GM19372 (cell line): ENCODE results near the gene SERPINA9.
"Not testable (repeated sequence)": the region's sequence is repeated elsewhere in the genome, so short reads cannot be mapped to it uniquely, and the experiment has no call there.

Experiments used
- ATAC-seq: cut with Tn5 transposase; IDR thresholded peaks from one replicate; pipeline ENCODE4 v1.9.1; 2021; ENCODE audit warnings: mild to moderate bottlenecking, low read depth, moderate library complexity; ENCODE audit not compliant: unreplicated experiment

SERPINA9 gene

DNA sequence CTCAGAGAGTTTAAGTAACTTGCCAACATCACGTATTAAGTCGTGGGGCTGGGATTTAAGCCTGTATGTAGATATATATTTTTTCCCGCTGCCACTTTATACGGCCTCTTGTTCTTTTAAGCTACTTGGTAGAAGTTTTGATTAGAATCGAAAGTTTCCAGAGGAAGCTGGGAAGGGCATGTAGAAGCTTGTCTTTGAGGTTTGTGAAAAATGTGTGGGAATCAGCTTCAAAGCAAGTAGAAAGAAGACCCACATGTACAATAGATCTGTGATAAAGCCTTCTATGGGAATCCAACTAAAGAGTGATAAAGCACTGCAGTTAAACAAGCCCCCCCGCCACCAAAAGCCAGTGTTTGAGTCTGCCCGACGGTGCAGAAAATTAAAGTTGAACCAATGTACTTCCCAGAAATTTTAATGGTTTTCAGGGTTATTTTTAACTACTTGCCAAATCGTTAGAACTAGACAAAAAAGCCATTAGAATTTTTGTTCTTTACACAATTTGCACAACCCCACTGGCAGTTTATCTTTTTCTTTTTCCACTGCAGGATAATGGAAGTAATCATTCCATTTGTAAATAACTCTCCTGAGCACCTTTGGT lies 48.9 kb downstream of the SERPINA9 start:
- no peak for ATAC-seq

DNA sequence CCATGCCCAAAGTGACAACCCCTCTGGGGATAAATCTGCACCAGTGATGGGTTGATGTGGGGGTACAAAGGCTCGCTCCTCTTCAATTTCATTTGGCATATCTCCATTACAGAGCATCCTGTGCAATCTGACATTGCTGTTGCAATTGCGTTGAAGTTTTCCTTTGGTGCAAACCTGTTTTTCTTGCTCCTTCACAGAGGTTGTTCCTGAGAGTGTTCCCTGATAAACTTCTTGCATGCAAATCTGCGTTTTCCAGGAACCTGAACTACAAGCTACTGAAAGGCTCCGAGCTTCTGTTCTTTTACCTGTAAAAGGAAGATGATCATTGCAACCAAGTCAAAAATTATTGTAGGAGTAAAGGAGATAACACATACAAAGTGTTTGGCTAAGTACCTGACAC lies 49.5 kb downstream of the SERPINA9 start:
- ATAC-seq: no peak

DNA sequence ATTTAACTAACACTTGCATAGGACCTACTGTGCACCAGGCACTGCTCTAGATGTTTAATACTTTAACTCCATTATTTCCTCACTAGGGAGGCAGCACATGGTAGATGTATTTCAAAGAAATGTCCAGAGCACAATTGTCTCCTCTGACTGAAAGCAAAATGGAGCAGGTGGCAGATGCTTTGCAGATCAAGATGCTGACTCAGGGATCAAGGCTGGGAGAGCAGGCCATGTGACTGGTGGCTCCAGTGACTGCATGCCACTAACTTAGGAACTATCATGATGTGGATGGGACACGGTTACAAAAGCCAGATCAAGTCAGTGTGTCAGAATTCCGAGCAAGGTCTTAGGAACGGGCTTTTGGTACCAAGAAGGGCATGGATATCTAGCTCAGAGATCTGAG lies 51.6 kb downstream of the SERPINA9 start:
- ATAC-seq: no peak

DNA sequence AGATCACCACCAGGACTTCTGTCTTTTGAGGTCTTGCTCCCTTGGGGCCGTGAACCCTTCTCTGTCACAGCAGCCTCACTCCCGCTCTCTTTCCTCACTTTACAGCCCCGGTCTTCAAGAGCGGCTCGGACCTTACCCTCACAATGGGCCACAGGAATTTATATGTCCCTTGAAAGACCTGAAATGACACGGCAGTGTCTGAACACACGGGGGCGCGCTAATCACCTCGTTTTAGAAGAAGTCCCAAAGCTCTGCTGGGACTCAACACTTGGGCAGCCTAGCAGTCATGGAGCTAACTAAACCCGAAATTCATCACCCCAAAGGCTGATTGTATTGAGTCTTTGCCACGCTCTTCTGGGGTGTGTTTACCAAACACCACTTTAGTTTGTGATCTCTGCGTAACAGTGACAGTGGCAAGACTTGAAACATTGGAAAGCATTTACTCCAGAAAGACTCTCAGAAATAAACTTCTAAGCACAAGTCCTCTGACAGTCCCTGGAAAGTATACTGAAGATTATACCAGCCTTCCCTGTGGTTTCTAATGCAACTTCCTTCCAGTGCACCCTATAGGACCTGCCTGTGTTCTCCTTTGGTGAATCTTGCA lies 52.4 kb downstream of the SERPINA9 start:
- no peak for ATAC-seq

DNA sequence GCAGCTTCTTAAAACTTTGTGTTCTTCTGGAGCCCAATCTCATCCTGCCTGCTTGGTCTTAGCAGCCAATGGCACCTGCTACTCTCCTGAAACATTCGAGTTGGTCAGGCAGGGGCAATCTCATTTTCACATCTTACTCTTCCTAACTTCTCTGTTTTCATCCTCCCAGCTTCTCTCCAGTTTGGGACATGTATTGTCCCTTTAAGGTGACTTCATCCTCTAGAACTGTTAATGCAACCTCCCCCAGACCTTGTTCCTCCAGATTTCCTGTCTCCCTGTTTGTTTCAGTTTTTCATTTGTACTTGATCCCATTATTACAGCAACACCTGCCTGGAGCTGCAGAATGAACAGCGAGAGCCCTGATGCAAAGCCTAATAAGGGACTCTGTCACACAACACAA lies 54.7 kb downstream of the SERPINA9 start:
- no peak for ATAC-seq

DNA sequence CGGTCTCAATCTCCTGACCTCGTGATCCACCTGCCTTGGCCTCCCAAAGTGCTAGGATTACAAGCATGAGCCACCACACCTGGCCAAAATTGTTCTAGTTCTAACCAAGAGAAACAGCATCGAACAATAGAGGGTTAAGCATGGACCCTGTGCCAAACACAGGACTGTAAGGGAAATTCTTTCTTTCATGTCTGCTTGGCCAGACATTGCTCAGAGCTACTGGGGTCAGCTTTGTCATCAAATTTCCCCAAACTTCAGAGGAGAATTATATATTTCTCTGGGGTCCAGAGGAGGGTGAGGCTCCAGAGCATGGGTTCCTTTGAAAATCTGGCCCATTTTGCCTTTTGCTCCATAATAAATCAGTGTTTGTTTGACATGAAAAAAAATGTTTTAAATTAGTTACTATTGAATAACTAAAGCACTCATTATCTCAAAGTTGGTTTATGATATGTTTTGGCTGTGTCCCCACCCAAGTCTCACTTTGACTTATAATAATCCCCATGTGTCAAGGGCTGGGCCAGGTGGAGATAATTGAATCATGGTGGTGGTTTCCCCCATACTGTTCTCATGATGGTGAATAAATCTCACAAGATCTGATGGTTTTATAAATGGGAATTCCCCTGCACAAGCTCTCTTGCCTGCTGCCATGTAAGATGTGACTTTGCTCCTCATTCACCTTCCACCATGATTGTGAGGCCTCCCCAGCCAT lies 58.3 kb downstream of the SERPINA9 start:
- not testable (repeated sequence) for ATAC-seq
